Hepatocyte (in vitro differentiated cells): ENCODE measurements around the gene VPS51. TPM values are rescaled to one million over a fixed set of nuclear protein-coding genes. Genes with fewer than 3 reads are reported as not detected.

ENCODE experiments used
- DNase-seq: peaks from one replicate; pipeline ENCODE4 v3.0.0-alpha.2; 2016; ENCODE audit warnings: low spot score
- H2AFZ ChIP-seq: fragments of 200-600 bp; sonication (generic); 2 replicates; pipeline ENCODE4 v1.6.0; 2016; ENCODE audit warnings: antibody characterized with exemption, mild to moderate bottlenecking
- H3K27ac ChIP-seq: fragments of 200-600 bp; sonication (generic); 2 replicates; pipeline ENCODE4 v1.5.1; 2016; ENCODE audit warnings: mild to moderate bottlenecking
- H3K27me3 ChIP-seq: fragments of 200-600 bp; sonication (generic); 2 replicates; pipeline ENCODE4 v1.6.1; 2016
- H3K36me3 ChIP-seq: fragments of 200-600 bp; sonication (generic); replicated peaks from 2 replicates; pipeline ENCODE4 v1.5.1; 2016; ENCODE audit warnings: low read depth; ENCODE audit not compliant: insufficient read depth
- H3K4me1 ChIP-seq: fragments of 200-600 bp; sonication (generic); 2 replicates; pipeline ENCODE4 v1.5.1; 2016; ENCODE audit warnings: mild to moderate bottlenecking, moderate library complexity; ENCODE audit not compliant: insufficient read depth
- H3K4me2 ChIP-seq: fragments of 200-600 bp; sonication (generic); 2 replicates; pipeline ENCODE4 v1.6.0; 2016
- H3K4me3 ChIP-seq: fragments of 200-600 bp; sonication (generic); 2 replicates; pipeline ENCODE4 v1.5.1; 2016; ENCODE audit warnings: mild to moderate bottlenecking
- H3K79me2 ChIP-seq: fragments of 200-600 bp; sonication (generic); 2 replicates; pipeline ENCODE4 v1.6.0; 2017; ENCODE audit warnings: mild to moderate bottlenecking
- H3K9me2 ChIP-seq: fragments of 200-600 bp; sonication (generic); replicated peaks from 2 replicates; pipeline ENCODE4 v1.6.0; 2017; ENCODE audit warnings: mild to moderate bottlenecking; ENCODE audit not compliant: insufficient read depth
- H3K9me3 ChIP-seq: fragments of 200-600 bp; sonication (generic); 2 replicates; pipeline ENCODE4 v1.5.1; 2016; ENCODE audit warnings: low read depth, mild to moderate bottlenecking
- H4K20me1 ChIP-seq: fragments of 200-600 bp; sonication (generic); 2 replicates; pipeline ENCODE4 v1.6.0; 2016; ENCODE audit warnings: mild to moderate bottlenecking; ENCODE audit not compliant: insufficient read depth, poor library complexity, severe bottlenecking
- CTCF ChIP-seq: fragments of 200-600 bp; sonication (generic); IDR thresholded peaks from 2 replicates; pipeline ENCODE4 v1.5.1; 2016; ENCODE audit warnings: antibody characterized with exemption, mild to moderate bottlenecking; ENCODE audit not compliant: poor library complexity
- EZH2 ChIP-seq: fragments of 200-600 bp; sonication (generic); IDR thresholded peaks from 2 replicates; pipeline ENCODE4 v1.6.1; 2016; ENCODE audit warnings: antibody characterized with exemption, mild to moderate bottlenecking, borderline replicate concordance
- EZH2phosphoT487 ChIP-seq: fragments of 200-600 bp; sonication (generic); IDR thresholded peaks from one replicate; pipeline ENCODE4 v1.6.1; 2018; ENCODE audit warnings: antibody characterized with exemption, mild to moderate bottlenecking, low read depth, moderate library complexity; ENCODE audit not compliant: unreplicated experiment, severe bottlenecking
- WGBS: methylation state at CpG from one replicate; pipeline ENCODE4 v1.1.6; 2016; ENCODE audit warnings: low lambda C conversion rate; ENCODE audit errors: missing lambda C conversion rate; 5-methylcytosine and 5-hydroxymethylcytosine counted together
- polyA plus RNA-seq: library from polyadenylated mRNA; unstranded; fragments of >200 nt; fragmentation: Nextera tagmentation; extraction: Ambion mirVana; gene quantifications from 2 replicates; pipeline ENCODE4 v1.2.1, GENCODE V29; 2016
- total RNA-seq: library from RNA; depleted of rRNA; stranded (reverse); fragments of >200 nt; gene quantifications from 2 replicates; pipeline ENCODE4 v1.2.3, GENCODE V29; 2014

The VPS51 gene
- total and polyA plus RNA-seq, 2 experiments from 2014 or later = 63.5 to 242 TPM

- H4K20me1 ChIP-seq = no peaks in the 10 kb centered on the region
- no peaks in the 10 kb centered on the region for H3K36me3 ChIP-seq
- H3K9me2 ChIP-seq = no peaks in the 10 kb centered on the region
- H3K79me2 ChIP-seq = peaks cover 56% of the 10 kb centered on the region
- 97% methylated on average over 21 of the region's 21 CpGs for WGBS
- no peaks in the 10 kb centered on the region for H3K27me3 ChIP-seq
- H3K4me3 ChIP-seq = no peak overlapping the region
- no peak for DNase-seq
- peak overlapping the region; percentile 87 for H3K4me2 ChIP-seq
- no peak overlapping the region for H2AFZ ChIP-seq
- no peak overlapping the region for H3K27ac ChIP-seq
- H3K4me1 ChIP-seq = peaks cover 28% of the 10 kb centered on the region
- no peak for TF ChIP-seq CTCF
- no peak for TF ChIP-seq EZH2phosphoT487
- TF ChIP-seq EZH2 = no peak
- H3K9me3 ChIP-seq = no peaks in the 10 kb centered on the region
Measured at GRCh38 chr11:65115361-65116082, 19.5 kb downstream of the VPS51 start.

GRCh38 chr11:65116370-65117205, 20.6 kb downstream of the VPS51 start:
- 34% methylated on average over 64 of the region's 68 CpGs for WGBS
- Histone ChIP-seq H3K27me3 (no peaks in the 10 kb centered on the region), H3K79me2 (peaks cover 67% of the 10 kb centered on the region), H3K27ac (peak overlapping the region; percentile 82), H3K9me3 (no peaks in the 10 kb centered on the region), H3K4me2 (peak overlapping the region; percentile 87), H2AFZ (no peak overlapping the region), H3K9me2 (no peaks in the 10 kb centered on the region), H3K4me1 (peaks cover 32% of the 10 kb centered on the region), H3K36me3 (peaks cover 2% of the 10 kb centered on the region), H4K20me1 (no peaks in the 10 kb centered on the region), H3K4me3 (peak overlapping the region; percentile 52)
- TF ChIP-seq CTCF = no peak
- TF ChIP-seq EZH2phosphoT487 = no peak
- TF ChIP-seq EZH2 = no peak
- peak; percentile 58 for DNase-seq

- DNase-seq = peak; percentile 100
- H4K20me1 ChIP-seq = no peaks in the 10 kb centered on the region
- peaks cover 69% of the 10 kb centered on the region for H3K79me2 ChIP-seq
- peak within 1 kb of the TSS; percentile 82 for H3K27ac ChIP-seq
- H2AFZ ChIP-seq = no peak within 1 kb of the TSS
- H3K9me2 ChIP-seq = no peaks in the 10 kb centered on the region
- H3K4me1 ChIP-seq = peaks cover 32% of the 10 kb centered on the region
- 1% methylated on average over 87 of the region's 89 CpGs for WGBS
- H3K27me3 ChIP-seq = no peaks in the 10 kb centered on the region
- peak within 1 kb of the TSS; percentile 87 for H3K4me2 ChIP-seq
- no peaks in the 10 kb centered on the region for H3K9me3 ChIP-seq
- H3K4me3 ChIP-seq = peak within 1 kb of the TSS; percentile 52
- TF ChIP-seq CTCF (peak; percentile 95), EZH2phosphoT487 (no peak)
- peaks cover 2% of the 10 kb centered on the region for H3K36me3 ChIP-seq
Measured at GRCh38 chr11:65117206-65118096, 21.4 kb downstream of the VPS51 start, which contains the start of gene ZNHIT2. ZNHIT2 (minus strand) TSS chr11:65117701; CDS start chr11:65117653, 48 bp downstream.
